C1 segment of cervical spinal cord (tissue), 14 donors: ENCODE measurements around the gene TM9SF3.
"Not testable (repeated sequence)": the region's sequence is repeated elsewhere in the genome, so short reads cannot be mapped to it uniquely, and the experiment has no call there.

ENCODE experiments used
- DNase-seq, 14 donors: peaks; one replicate each; lab custom pipeline; 2025; lab: John Stamatoyannopoulos, UW

The TM9SF3 gene

GRCh38 chr10:96570511-96570910 lies 16.3 kb downstream of the TM9SF3 start:
- no peak for DNase-seq

GRCh38 chr10:96568402-96568801 lies 18.4 kb downstream of the TM9SF3 start:
- DNase-seq, result no peak

- DNase-seq, result no peak
These were observed 21.0 kb downstream of the TM9SF3 start for GRCh38 chr10:96565774-96566173.

GRCh38 chr10:96560966-96561887 lies 25.6 kb downstream of the TM9SF3 start:
- no peak for DNase-seq

GRCh38 chr10:96560489-96560888 lies 26.3 kb downstream of the TM9SF3 start:
- DNase-seq, result no peak

GRCh38 chr10:96556003-96556402 lies 30.8 kb downstream of the TM9SF3 start:
- DNase-seq, result no peak

- no peak for DNase-seq
These were observed 31.5 kb downstream of the TM9SF3 start for GRCh38 chr10:96555330-96555729.

- no peak for DNase-seq
These were observed 38.2 kb downstream of the TM9SF3 start for GRCh38 chr10:96548589-96548988.

- DNase-seq, result not testable (repeated sequence)
These were observed 41.3 kb downstream of the TM9SF3 start for GRCh38 chr10:96545558-96545957.

GRCh38 chr10:96541921-96542320 lies 44.9 kb downstream of the TM9SF3 start:
- DNase-seq, result no peak

- DNase-seq, result no peak
These were observed 46.6 kb downstream of the TM9SF3 start for GRCh38 chr10:96540240-96540639.

GRCh38 chr10:96538683-96539082 lies 48.1 kb downstream of the TM9SF3 start:
- no peak for DNase-seq

- DNase-seq, result no peak
These were observed 50.7 kb downstream of the TM9SF3 start for GRCh38 chr10:96536129-96536528.

GRCh38 chr10:96532523-96532922 lies 54.3 kb downstream of the TM9SF3 start:
- no peak for DNase-seq

GRCh38 chr10:96529634-96530279 lies 57.1 kb downstream of the TM9SF3 start:
- DNase-seq, result no peak

GRCh38 chr10:96524741-96525140 lies 62.1 kb downstream of the TM9SF3 start:
- DNase-seq, result peak in 1 of 14 donors; percentile 3

GRCh38 chr10:96517284-96517683 lies 69.5 kb downstream of the TM9SF3 start:
- no peak for DNase-seq

- DNase-seq, result no peak
These were observed 70.5 kb downstream of the TM9SF3 start for GRCh38 chr10:96516337-96516736.

GRCh38 chr10:96513698-96514561 lies 72.9 kb downstream of the TM9SF3 start, which contains the start of gene TLL2:
TLL2 (minus strand) TSS chr10:96513926; CDS start chr10:96513685, 241 bp downstream.
- DNase-seq, result peak in 13 of 14 donors; percentile 48 to 93 (median 71)

GRCh38 chr10:96513305-96513697 lies 73.5 kb downstream of the TM9SF3 start:
- DNase-seq, result peak in 1 of 14 donors; percentile 42

- DNase-seq, result peak in 5 of 14 donors; percentile 11 to 42 (median 20)
These were observed 74.1 kb downstream of the TM9SF3 start for GRCh38 chr10:96512524-96513304.
